Activated CD4-positive, alpha-beta T cell treated with anti-CD3 and anti-CD28 coated beads, Interleukin-2, amount 50 U/mL, for 4 hours (primary cell): Measurements from ENCODE around the gene AKAP10.
A peak's percentile ranks its signal among the peaks of the same experiment; 100 is the strongest.
"Not testable (repeated sequence)": the region's sequence is repeated elsewhere in the genome, so short reads cannot be mapped to it uniquely, and the experiment has no call there.

Experiments used
- DNase-seq, 2 experiments: peaks; one replicate each; pipeline ENCODE4 v3.0.0-alpha.2; 2020

The AKAP10 gene

DNA sequence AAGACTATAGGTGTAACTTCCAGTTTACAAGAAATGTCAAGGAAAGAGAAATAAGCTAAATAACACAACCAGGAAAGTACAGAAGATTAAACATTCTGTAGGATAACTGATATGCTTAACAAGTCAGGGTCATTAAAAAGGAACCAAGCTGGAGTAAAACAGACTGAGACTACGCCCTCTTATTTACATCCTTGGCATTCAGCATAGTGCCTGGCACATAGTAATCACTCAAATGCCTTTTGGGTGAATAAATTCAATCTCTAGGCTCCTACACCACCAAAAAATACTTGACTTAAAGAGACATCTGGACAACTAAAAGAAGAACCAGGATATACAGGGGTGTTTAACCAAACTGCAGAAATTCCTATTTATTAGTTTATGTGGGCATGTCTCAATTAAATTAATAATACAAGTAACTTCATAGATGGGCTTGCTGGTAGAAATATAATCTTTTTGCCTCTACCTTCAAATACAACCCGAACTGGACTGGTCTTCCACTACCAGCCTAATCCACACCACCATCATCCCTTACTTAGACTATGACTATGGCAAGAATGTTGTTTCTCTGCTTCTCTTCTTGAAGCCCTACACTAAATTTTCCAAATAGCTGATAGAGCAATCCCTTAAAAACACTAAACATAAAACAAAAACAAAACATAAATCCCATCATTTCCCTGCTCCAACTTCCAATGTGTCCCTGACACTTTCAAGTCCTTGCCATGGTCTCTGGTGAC lies 62.2 kb downstream of the AKAP10 start:
- DNase-seq = no peak

DNA sequence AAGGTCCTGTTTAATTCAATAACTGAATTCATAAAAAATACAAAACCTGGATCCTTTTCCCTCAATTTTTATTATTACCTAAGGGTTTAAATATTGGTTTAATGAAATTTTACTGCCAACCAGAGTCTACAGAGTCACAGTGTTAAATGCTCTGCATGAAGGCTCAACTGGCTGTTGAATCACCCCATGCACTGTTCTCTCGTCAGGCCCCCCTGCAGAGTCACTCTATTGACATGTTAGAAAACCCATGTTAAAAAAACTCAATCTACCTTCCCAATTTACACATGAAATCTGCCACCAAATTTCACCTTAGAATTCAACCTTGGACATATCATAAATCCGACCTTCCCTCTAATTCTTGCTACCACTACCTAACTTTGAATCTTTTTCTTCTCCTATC lies 66.6 kb downstream of the AKAP10 start:
- DNase-seq = no peak

DNA sequence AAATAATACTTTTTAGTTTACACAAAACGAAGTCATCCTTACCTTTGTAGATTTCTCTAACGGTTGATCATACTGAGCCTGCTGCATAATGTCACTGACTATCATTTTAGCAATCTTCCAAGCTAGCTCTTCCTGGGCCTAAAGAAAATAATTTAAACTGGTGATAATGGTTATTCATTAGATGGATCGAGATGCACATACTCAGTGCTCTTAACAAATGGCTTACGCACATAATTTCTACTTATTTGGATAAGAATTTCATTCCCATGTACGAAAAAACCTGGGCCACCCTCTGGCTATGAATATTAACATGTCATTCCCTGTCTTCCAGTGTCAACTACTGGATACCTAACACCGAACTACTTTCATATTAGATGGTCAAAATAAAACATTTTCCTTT lies 68.5 kb downstream of the AKAP10 start:
- DNase-seq = no peak

DNA sequence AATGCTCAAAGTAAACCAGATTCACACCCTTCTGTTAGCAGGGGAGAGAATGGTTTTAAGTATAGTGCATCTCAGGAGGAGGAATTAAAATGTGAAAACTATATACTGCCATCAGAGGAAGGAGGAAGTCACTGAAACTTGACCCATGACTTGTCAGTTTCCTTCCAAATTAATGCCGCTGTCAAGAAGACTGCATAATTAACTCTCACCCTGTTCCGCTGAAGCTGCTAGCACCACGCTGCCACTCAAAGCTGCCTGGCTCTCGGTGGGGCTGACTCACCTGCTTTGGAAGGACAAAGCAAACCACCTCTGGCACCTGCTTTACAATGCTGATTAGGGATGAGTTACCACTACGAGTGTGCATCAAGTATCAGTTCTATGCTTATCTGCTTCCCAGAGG lies 72.1 kb downstream of the AKAP10 start:
- no peak for DNase-seq

DNA sequence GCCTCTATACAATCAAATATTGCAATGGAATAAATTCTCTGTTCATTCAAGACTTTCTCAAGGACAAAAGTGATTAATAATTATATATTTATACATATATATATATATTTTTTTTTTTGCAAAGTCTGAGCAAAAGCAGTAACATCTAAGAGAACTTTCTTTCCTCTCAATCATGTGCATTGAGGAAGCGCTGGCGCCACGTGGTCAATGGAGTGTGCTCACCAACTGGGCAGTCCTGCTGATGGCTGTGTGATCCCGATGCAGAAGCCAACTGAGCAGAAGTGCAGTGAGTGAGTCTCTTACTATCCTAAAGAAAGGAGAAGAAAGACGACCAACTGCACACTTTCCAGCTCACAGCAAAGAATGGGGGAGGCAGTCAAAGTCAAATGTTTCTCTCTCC lies 72.7 kb downstream of the AKAP10 start:
- DNase-seq = no peak

- DNase-seq = no peak
Measured at GRCh38 chr17:19904412-19904811, 73.2 kb downstream of the AKAP10 start.

DNA sequence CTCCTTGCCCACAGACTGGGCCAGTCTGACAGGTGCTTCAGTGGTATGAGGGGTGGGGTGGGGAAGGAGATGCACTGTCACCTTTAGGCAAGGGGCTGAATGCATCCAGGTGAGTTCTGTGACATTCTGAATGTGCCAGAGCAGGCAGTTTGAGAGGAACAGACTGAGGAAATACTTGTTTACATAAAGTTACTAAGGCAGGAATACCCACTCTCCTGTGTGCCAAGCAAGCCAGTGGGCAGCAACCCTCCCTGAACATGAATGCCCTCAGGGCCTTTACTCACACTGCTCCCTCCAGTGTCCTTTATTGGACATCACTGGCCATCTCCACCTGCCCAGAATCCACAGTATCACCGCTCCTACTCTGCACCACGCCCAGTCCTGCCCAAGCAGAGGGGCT lies 76.8 kb downstream of the AKAP10 start:
- no peak for DNase-seq

DNA sequence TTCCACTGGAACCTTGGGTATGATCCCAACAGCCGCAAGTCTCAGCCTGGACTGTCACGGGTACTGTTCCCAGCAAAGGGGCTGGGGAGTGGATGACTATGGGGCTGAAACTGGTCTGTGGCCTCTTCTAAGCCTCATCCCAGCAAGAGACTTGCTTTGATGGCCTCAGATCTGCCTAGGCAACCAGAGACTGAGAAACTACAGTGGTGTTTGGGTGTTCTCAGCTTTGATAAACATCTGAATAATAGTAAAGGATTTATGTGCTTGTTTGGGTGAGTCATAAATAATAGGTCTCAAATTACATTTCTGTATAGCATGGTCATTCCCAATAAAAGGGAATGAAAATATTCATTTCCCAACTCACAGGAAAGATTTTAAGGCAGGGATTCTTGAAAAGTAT lies 79.7 kb downstream of the AKAP10 start:
- no peak for DNase-seq

DNA sequence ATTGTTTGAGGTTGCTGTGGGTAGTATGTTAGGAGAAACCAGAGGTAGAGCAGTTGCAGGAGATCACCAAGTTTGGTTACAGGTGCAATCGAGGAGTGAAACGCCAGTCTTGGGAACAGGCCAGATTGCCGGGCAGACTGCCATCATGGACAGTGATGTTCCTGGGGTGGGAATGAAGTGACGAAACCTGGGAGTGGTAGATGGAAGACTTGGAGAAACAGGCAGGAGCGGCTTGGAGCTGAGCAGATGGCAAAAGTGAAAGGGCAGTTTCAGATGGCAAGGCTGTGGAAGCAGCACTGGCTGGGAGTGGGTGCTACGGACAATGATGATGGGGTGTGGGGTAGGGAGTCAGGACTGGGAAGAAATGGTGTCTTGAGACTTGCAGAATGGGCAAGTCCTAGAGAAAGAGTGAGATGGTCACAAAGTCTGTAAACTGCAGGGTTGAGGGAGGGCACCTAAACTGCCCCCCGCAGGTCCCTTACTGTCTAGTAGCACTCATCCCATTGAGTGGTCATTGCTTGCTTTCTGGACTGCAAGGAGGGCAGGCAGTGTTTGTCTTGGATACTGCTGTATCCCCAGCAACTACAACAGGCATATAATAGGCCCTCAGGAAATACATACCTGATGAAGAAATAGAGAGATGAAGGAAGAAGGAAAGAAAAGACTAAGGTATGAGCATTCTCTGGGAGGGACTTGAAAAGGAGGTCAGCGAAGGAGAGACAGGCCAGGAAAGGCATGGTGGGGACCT lies 80.4 kb downstream of the AKAP10 start:
- no peak for DNase-seq

DNA sequence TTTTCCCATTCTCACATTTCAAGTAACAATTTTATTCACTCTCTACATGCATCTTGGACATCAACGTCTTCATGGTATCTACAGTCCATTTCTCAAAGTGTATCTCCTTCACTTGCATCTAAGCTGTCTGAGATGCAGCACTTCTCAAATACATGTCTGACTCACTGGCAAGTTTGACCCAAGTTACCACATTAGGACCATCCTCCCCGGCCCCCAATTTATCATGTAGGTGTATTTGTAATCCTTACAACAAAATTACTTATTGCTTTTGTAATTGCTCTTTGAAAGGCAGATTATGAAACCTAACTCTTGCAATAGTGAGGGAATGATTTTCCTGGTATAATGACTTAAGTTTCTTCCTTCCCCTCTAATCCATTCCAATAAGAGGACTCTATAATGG lies 80.9 kb downstream of the AKAP10 start:
- DNase-seq = no peak

DNA sequence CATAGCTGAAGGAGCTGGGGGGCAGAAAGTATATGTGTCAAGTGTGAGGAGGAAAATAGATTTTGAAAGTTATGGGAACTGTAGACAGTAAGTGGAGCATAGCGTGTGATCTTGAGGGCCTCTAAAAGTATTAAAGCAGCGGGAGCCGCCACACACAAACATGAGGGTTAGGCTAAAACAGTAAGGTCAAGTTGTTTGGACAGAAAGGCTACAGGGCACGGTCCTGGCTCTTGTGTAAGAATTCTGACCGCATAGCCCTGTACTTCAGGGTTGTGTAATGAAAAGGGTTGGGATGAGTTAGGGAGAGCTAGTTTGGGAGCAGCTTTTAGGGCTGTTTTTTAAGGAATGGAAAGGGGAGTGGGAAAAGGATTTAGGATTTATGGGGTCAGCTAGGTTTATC lies 87.1 kb downstream of the AKAP10 start:
- DNase-seq = not testable (repeated sequence)

- DNase-seq = not testable (repeated sequence)
Measured at GRCh38 chr17:19890001-19890400, 87.6 kb downstream of the AKAP10 start.

- no peak for DNase-seq
Measured at GRCh38 chr17:19886116-19886515, 91.5 kb downstream of the AKAP10 start.

GRCh38 chr17:19883537-19884215 lies 94.0 kb downstream of the AKAP10 start:
- DNase-seq = no peak

DNA sequence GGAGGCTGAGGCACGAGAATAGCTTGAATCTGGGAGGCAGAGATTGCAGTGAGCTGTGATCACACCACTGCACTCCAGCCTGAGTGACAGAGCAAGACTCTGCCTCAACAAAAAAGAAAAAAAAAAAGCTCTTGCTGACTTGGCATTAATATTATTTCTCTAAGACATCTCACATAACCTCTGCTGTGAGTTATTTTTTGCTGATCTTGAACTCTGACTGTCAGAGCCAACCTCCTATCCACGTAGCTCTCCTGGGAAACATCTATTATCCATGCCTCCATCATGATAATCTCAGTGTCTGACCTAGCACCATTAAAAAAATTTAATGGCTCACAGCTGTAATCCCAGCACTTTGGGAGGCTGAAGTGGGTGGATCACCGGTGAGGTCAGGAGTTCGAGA lies 97.2 kb downstream of the AKAP10 start:
- no peak for DNase-seq

DNA sequence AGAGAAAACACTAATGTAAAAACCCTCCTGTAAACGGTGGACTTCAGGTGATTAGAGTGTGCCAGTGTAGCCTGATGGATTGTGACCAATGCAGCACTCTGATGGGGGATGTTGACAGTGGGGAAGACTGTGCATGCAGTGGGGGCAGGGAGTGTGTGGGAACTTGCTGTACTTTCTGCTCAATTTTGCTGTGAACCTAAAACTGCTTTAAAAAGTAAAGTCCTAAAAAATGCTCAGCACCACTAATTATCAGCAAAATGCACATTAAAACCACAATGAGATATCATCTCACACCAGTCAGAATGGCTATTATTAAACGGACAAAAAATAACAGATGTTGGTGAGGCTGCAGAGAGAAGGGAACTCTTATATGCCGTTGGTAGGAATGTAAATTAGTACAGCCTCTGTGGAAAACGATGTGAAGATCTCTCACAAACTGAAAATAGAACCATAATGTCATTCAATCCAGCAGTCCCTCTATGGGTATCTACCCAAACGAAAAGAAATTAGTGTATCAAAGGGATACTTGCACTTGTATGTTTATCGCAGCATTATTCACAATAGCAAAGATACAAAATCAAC lies 100.2 kb downstream of the AKAP10 start:
- no peak for DNase-seq

DNA sequence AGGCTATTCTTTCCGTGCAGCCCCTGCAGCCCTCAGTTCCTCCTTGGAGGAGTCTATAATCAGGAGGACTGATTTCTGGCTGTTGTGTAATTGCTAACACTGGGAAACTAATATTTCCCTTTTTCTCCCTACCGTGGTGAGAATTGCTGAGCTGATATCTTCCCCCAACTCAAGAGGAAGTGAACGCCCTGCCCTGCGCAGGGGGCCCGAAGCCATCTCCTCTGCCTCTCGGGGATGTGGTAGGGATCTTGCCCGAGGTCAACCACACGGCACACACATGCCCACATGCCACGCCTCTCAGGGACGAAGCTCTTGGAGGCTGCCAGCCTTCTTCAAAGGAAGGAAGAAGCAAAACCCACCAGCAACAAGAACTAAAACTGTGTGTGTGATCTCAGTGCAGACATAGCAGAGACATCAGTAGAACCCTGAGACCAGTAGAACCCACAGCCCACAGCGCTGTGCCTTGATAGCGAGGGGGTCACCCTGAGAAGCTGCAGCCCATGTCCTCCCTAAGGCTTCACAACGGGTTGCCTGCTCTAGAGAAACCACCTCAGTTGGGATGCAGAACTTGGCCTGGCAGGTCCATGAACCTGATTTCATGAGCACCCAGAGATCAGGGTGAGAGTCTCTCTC lies 101.0 kb downstream of the AKAP10 start:
- no peak for DNase-seq

DNA sequence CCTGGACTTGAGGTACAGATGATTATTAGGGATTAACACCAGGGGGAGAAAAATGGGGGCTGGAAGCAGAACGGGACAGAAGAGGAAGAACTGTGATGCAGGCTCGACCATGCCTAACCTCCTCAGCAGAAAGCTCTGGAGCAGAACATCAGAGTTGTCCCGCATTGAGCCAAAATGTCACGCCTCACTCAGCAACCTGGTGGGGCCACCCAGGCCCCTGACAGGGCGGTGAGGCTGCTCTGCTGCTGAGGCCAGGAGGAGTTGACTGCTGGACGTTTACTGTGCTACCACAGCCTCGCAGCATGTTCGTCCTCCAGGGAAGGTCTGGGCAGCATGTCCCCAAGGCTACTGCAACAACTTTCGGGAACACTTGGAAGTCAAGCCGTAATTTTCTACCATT lies 103.4 kb downstream of the AKAP10 start:
- DNase-seq = no peak

GRCh38 chr17:19873346-19873745 lies 104.3 kb downstream of the AKAP10 start:
- no peak for DNase-seq

- DNase-seq = no peak
Measured at GRCh38 chr17:19868079-19868395, 109.6 kb downstream of the AKAP10 start.

GRCh38 chr17:19867329-19868078 lies 110.1 kb downstream of the AKAP10 start, which contains the start of gene ULK2:
Gene ULK2 (minus strand): TSS chr17:19867936. CDS start chr17:19867417, 519 bp downstream.
- DNase-seq = peak; percentile 24 to 35

GRCh38 chr17:19867079-19867328 lies 110.6 kb downstream of the AKAP10 start:
- DNase-seq = peak; percentile 31 to 32

- no peak for DNase-seq
Measured at GRCh38 chr17:19865021-19865420, 112.6 kb downstream of the AKAP10 start.
